Keratinocyte (primary cell): ENCODE results near the gene BICD2.

Experiments used
- EZH2 ChIP-seq: IDR thresholded peaks from one replicate; pipeline ENCODE4 v1.6.1; 2012; ENCODE audit warnings: inconsistent platforms, mild to moderate bottlenecking, low read length, moderate library complexity
- TF ChIP-seq, protein P1 (sequence below), 3 experiments: IDR thresholded peaks in 1 of 3; conservative IDR thresholded peaks in 1 of 3; optimal IDR thresholded peaks in 1 of 3; 2 replicates in 2 of 3; 3 replicates in 1 of 3; pipeline versions ENCODE3 to v1.5.1; 2011; ENCODE audit warnings: low read length in 3 of 3, mild to moderate bottlenecking in 3 of 3, moderate library complexity in 2 of 3, control low read depth in 1 of 3, inconsistent platforms in 1 of 3; ENCODE audit not compliant: insufficient read depth in 2 of 3; ENCODE audit errors: extremely low read depth in 1 of 3

DNA sequence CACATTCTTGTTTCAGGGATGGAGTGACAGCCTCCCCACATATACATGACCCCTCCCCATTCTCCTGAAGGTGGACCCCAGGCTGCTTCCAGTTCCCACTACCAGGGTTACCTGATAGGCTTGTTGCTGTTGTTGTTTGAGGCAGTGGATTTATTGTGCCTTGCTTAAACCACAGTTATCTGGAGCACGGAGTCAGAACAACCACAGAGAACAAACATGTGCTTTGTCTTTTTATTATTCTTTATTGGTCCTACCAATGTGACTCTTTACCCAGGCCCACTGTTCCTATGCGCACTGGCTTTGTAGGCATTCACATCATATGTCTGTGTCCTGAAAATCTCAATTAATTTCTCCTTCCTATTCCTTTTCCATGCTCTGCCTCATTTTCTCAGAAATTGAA lies 53.5 kb downstream of the BICD2 start:
- TF ChIP-seq, protein P1, sequence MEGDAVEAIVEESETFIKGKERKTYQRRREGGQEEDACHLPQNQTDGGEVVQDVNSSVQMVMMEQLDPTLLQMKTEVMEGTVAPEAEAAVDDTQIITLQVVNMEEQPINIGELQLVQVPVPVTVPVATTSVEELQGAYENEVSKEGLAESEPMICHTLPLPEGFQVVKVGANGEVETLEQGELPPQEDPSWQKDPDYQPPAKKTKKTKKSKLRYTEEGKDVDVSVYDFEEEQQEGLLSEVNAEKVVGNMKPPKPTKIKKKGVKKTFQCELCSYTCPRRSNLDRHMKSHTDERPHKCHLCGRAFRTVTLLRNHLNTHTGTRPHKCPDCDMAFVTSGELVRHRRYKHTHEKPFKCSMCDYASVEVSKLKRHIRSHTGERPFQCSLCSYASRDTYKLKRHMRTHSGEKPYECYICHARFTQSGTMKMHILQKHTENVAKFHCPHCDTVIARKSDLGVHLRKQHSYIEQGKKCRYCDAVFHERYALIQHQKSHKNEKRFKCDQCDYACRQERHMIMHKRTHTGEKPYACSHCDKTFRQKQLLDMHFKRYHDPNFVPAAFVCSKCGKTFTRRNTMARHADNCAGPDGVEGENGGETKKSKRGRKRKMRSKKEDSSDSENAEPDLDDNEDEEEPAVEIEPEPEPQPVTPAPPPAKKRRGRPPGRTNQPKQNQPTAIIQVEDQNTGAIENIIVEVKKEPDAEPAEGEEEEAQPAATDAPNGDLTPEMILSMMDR (optimal IDR thresholded peaks at IDR 0.05 in 1 of 3, IDR thresholded peaks at IDR 0.05 in 1 of 3, conservative IDR thresholded peaks at IDR 0.05 in 1 of 3; ENCODE audit: extremely low read depth in 1 of 3, insufficient read depth in 2 of 3, low read length in 3 of 3): no peak
- TF ChIP-seq EZH2: no peak
